ENCODE results near the gene CDPF1. TPM values are rescaled to one million over a fixed set of nuclear protein-coding genes. Genes with fewer than 3 reads are reported as not detected.

The CDPF1 gene
- polyA plus RNA-seq (ENCODE audit: insufficient read length): 10.3 TPM

GRCh38 chr22:46250035-46250782 is at the start of gene CDPF1:
Gene CDPF1, minus strand, starts transcription at chr22:46250293. Its CDS starts 2,009 bp downstream, at chr22:46248284.
- DNase-seq (ENCODE audit: low read depth): peak; percentile 71

- no peak for DNase-seq (ENCODE audit: low read depth)
Measured at GRCh38 chr22:46299101-46299500, 49.0 kb upstream of the CDPF1 start.

- DNase-seq (ENCODE audit: low read depth): no peak
Measured at GRCh38 chr22:46297151-46297812, 47.2 kb upstream of the CDPF1 start.

GRCh38 chr22:46296257-46297150 is 46.4 kb upstream of the CDPF1 start, which contains the start of gene GTSE1:
Gene GTSE1, plus strand, starts transcription at chr22:46296870. Its CDS starts 531 bp downstream, at chr22:46297401.
- peak; percentile 99 for DNase-seq (ENCODE audit: low read depth)

GRCh38 chr22:46295277-46295971 is 45.3 kb upstream of the CDPF1 start:
- DNase-seq (ENCODE audit: low read depth): no peak

- DNase-seq (ENCODE audit: low read depth): no peak
Measured at GRCh38 chr22:46294784-46295183, 44.7 kb upstream of the CDPF1 start.

GRCh38 chr22:46293577-46294260 is 43.6 kb upstream of the CDPF1 start:
- no peak for DNase-seq (ENCODE audit: low read depth)

GRCh38 chr22:46292732-46293131 is 42.6 kb upstream of the CDPF1 start:
- no peak for DNase-seq (ENCODE audit: low read depth)

GRCh38 chr22:46292173-46292572 is 42.1 kb upstream of the CDPF1 start:
- no peak for DNase-seq (ENCODE audit: low read depth)

GRCh38 chr22:46290843-46291785 is 41.0 kb upstream of the CDPF1 start:
- DNase-seq (ENCODE audit: low read depth): no peak

GRCh38 chr22:46290121-46290842 is 40.2 kb upstream of the CDPF1 start:
- no peak for DNase-seq (ENCODE audit: low read depth)

- no peak for DNase-seq (ENCODE audit: low read depth)
Measured at GRCh38 chr22:46289244-46289891, 39.3 kb upstream of the CDPF1 start.

GRCh38 chr22:46288846-46289243 is 38.8 kb upstream of the CDPF1 start:
- no peak for DNase-seq (ENCODE audit: low read depth)

GRCh38 chr22:46287873-46288751 is 38.0 kb upstream of the CDPF1 start:
- DNase-seq (ENCODE audit: low read depth): no peak

GRCh38 chr22:46286941-46287872 is 37.1 kb upstream of the CDPF1 start:
- no peak for DNase-seq (ENCODE audit: low read depth)

- DNase-seq (ENCODE audit: low read depth): no peak
Measured at GRCh38 chr22:46286006-46286405, 35.9 kb upstream of the CDPF1 start.
